WTC11 (cell line): ENCODE measurements around the gene NINJ2.

Source experiments
- CREB1 ChIP-seq: sonication (generic); formaldehyde crosslinking; IDR thresholded peaks from 2 replicates; pipeline ENCODE4 v1.8.0; 2023; ENCODE audit warnings: mild to moderate bottlenecking, missing genetic modification reagents
- CREM ChIP-seq: sonication (generic); formaldehyde crosslinking; IDR thresholded peaks from 2 replicates; pipeline ENCODE4 v1.8.1; 2022; ENCODE audit warnings: mild to moderate bottlenecking, missing genetic modification reagents, moderate library complexity
- ELF4 ChIP-seq: sonication (generic); formaldehyde crosslinking; IDR thresholded peaks from 2 replicates; pipeline ENCODE4 v1.8.1; 2022; ENCODE audit warnings: low read depth, mild to moderate bottlenecking, moderate library complexity, missing genetic modification reagents
- KAT7 ChIP-seq: sonication (generic); formaldehyde crosslinking; IDR thresholded peaks from 2 replicates; pipeline ENCODE4 v1.8.1; 2023; ENCODE audit warnings: missing genetic modification reagents, mild to moderate bottlenecking, borderline replicate concordance
- NR3C1 ChIP-seq: sonication (generic); formaldehyde crosslinking; conservative IDR thresholded peaks from 2 replicates; pipeline ENCODE4 v1.8.1; 2023; ENCODE audit warnings: low read depth, mild to moderate bottlenecking, missing genetic modification reagents
- SP1 ChIP-seq: sonication (generic); formaldehyde crosslinking; conservative IDR thresholded peaks from 2 replicates; pipeline ENCODE4 v1.8.1; 2022; ENCODE audit warnings: missing genetic modification reagents
- ZNF423 ChIP-seq: fragments of 250-450 bp; sonication (Bioruptor Pico); IDR thresholded peaks from 2 replicates; pipeline ENCODE4 v2.1.2; 2022; ENCODE audit warnings: mild to moderate bottlenecking, moderate library complexity
- TF ChIP-seq, protein P1 (sequence below): fragments of 200-600 bp; IDR thresholded peaks from 2 replicates; pipeline ENCODE4 v1.8.0; 2022; ENCODE audit warnings: antibody characterized with exemption
- TF ChIP-seq, protein P2 (sequence below): sonication (generic); formaldehyde crosslinking; IDR thresholded peaks from 2 replicates; pipeline ENCODE4 v1.8.1; 2023; ENCODE audit warnings: mild to moderate bottlenecking, missing genetic modification reagents, moderate library complexity
- TF ChIP-seq, protein P3 (sequence below): sonication (generic); formaldehyde crosslinking; IDR thresholded peaks from 2 replicates; pipeline ENCODE4 v1.8.1; 2022; ENCODE audit warnings: mild to moderate bottlenecking, moderate library complexity, missing genetic modification reagents
- TF ChIP-seq, protein P4 (sequence below): sonication (generic); formaldehyde crosslinking; IDR thresholded peaks from 2 replicates; pipeline ENCODE4 v1.8.1; 2023; ENCODE audit warnings: mild to moderate bottlenecking, missing genetic modification reagents, moderate library complexity
- TF ChIP-seq, protein P5 (sequence below): sonication (generic); formaldehyde crosslinking; IDR thresholded peaks from 2 replicates; pipeline ENCODE4 v1.8.1; 2023; ENCODE audit warnings: mild to moderate bottlenecking, missing genetic modification reagents, borderline replicate concordance
- TF ChIP-seq, protein P6 (sequence below): sonication (generic); formaldehyde crosslinking; conservative IDR thresholded peaks from 2 replicates; pipeline ENCODE4 v1.8.1; 2022; ENCODE audit warnings: mild to moderate bottlenecking, missing genetic modification reagents

DNA sequence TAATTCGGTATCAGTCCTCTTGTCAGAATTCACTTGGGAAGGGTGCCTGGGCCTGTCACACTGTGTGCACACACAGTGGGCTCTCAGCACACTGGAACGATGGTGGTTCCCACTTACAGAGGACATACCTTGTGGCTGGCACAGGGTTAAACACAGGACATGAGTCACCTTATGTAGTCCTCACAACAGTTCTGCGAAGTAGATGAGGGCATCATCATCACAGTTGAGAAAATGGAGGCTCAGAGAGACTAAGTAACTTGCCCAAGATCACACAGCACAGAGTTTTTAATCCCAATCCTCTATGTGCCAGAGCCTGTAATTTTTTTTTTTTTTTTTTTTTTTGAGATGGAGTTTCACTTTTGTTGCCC lies 90.7 kb downstream of the NINJ2 start:
- TF ChIP-seq, protein P1, sequence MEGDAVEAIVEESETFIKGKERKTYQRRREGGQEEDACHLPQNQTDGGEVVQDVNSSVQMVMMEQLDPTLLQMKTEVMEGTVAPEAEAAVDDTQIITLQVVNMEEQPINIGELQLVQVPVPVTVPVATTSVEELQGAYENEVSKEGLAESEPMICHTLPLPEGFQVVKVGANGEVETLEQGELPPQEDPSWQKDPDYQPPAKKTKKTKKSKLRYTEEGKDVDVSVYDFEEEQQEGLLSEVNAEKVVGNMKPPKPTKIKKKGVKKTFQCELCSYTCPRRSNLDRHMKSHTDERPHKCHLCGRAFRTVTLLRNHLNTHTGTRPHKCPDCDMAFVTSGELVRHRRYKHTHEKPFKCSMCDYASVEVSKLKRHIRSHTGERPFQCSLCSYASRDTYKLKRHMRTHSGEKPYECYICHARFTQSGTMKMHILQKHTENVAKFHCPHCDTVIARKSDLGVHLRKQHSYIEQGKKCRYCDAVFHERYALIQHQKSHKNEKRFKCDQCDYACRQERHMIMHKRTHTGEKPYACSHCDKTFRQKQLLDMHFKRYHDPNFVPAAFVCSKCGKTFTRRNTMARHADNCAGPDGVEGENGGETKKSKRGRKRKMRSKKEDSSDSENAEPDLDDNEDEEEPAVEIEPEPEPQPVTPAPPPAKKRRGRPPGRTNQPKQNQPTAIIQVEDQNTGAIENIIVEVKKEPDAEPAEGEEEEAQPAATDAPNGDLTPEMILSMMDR = no peak
- TF ChIP-seq ZNF423 (CRISPR knock-in tag) (no peak), ELF4 (CRISPR knock-in tag) (no peak), CREB1 (CRISPR knock-in tag) (no peak), SP1 (CRISPR knock-in tag) (no peak), CREM (CRISPR knock-in tag) (no peak), NR3C1 (no peak), KAT7 (no peak)
- TF ChIP-seq, protein P2, sequence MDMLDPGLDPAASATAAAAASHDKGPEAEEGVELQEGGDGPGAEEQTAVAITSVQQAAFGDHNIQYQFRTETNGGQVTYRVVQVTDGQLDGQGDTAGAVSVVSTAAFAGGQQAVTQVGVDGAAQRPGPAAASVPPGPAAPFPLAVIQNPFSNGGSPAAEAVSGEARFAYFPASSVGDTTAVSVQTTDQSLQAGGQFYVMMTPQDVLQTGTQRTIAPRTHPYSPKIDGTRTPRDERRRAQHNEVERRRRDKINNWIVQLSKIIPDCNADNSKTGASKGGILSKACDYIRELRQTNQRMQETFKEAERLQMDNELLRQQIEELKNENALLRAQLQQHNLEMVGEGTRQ (CRISPR knock-in tag) = no peak
- TF ChIP-seq, protein P3, sequence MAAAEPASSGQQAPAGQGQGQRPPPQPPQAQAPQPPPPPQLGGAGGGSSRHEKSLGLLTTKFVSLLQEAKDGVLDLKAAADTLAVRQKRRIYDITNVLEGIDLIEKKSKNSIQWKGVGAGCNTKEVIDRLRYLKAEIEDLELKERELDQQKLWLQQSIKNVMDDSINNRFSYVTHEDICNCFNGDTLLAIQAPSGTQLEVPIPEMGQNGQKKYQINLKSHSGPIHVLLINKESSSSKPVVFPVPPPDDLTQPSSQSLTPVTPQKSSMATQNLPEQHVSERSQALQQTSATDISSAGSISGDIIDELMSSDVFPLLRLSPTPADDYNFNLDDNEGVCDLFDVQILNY (CRISPR knock-in tag) = no peak
- TF ChIP-seq, protein P4, sequence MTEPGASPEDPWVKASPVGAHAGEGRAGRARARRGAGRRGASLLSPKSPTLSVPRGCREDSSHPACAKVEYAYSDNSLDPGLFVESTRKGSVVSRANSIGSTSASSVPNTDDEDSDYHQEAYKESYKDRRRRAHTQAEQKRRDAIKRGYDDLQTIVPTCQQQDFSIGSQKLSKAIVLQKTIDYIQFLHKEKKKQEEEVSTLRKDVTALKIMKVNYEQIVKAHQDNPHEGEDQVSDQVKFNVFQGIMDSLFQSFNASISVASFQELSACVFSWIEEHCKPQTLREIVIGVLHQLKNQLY = no peak
- TF ChIP-seq, protein P5, sequence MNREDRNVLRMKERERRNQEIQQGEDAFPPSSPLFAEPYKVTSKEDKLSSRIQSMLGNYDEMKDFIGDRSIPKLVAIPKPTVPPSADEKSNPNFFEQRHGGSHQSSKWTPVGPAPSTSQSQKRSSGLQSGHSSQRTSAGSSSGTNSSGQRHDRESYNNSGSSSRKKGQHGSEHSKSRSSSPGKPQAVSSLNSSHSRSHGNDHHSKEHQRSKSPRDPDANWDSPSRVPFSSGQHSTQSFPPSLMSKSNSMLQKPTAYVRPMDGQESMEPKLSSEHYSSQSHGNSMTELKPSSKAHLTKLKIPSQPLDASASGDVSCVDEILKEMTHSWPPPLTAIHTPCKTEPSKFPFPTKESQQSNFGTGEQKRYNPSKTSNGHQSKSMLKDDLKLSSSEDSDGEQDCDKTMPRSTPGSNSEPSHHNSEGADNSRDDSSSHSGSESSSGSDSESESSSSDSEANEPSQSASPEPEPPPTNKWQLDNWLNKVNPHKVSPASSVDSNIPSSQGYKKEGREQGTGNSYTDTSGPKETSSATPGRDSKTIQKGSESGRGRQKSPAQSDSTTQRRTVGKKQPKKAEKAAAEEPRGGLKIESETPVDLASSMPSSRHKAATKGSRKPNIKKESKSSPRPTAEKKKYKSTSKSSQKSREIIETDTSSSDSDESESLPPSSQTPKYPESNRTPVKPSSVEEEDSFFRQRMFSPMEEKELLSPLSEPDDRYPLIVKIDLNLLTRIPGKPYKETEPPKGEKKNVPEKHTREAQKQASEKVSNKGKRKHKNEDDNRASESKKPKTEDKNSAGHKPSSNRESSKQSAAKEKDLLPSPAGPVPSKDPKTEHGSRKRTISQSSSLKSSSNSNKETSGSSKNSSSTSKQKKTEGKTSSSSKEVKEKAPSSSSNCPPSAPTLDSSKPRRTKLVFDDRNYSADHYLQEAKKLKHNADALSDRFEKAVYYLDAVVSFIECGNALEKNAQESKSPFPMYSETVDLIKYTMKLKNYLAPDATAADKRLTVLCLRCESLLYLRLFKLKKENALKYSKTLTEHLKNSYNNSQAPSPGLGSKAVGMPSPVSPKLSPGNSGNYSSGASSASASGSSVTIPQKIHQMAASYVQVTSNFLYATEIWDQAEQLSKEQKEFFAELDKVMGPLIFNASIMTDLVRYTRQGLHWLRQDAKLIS (CRISPR knock-in tag) = no peak
- TF ChIP-seq, protein P6, sequence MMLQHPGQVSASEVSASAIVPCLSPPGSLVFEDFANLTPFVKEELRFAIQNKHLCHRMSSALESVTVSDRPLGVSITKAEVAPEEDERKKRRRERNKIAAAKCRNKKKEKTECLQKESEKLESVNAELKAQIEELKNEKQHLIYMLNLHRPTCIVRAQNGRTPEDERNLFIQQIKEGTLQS (CRISPR knock-in tag) = no peak
